IPS-NIHi11 (cell line): ENCODE data around the gene MPI.
A peak's percentile ranks its signal among the peaks of the same experiment; 100 is the strongest.
"Not testable (repeated sequence)": the region's sequence is repeated elsewhere in the genome, so short reads cannot be mapped to it uniquely, and the experiment has no call there.

Experiments used
- DNase-seq: peaks from one replicate; pipeline ENCODE4 v3.0.0; 2012; ENCODE audit warnings: mixed read lengths, low spot score

MPI gene

DNA sequence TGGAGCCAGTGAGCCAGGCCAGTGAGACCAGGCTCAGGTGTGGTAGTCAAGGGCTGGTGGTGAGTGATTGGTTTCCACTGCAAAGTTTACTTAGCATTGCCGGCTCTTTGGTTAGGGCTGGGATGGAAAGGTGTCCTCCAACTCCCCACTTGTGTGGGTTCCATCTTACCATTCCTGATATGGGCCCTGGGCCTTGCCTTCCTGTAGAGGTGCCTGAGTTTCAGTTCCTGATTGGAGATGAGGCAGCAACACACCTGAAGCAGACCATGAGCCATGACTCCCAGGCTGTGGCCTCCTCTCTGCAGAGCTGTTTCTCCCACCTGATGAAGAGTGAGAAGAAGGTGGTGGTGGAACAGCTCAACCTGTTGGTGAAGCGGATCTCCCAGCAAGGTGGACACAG lies 3.1 kb downstream of the MPI start:
- DNase-seq = no peak

- no peak for DNase-seq
Measured at GRCh38 chr15:74893627-74894026, 3.8 kb downstream of the MPI start.

DNA sequence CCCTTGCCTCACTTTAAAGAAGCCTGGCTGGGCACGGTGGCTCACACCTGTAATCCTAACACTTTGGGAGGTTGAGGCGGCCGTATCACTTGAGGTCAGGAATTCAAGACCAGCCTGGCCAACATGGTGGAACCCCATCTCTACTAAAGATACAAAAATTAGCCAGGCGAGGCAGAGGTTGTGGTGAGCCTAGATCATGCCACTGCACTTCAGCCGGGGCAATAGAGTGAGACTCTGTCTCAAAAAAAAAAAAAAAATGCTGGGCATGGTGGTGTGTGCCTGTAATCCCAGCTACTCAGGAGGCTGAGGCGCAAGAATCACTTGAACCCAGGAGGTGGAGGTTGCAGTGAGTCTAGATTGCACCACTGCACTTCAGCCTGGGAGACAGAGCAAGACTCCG lies 4.5 kb downstream of the MPI start:
- DNase-seq = not testable (repeated sequence)

GRCh38 chr15:74895830-74896229 lies 6.0 kb downstream of the MPI start:
- DNase-seq = no peak

GRCh38 chr15:74896316-74896715 lies 6.5 kb downstream of the MPI start:
- DNase-seq = no peak

DNA sequence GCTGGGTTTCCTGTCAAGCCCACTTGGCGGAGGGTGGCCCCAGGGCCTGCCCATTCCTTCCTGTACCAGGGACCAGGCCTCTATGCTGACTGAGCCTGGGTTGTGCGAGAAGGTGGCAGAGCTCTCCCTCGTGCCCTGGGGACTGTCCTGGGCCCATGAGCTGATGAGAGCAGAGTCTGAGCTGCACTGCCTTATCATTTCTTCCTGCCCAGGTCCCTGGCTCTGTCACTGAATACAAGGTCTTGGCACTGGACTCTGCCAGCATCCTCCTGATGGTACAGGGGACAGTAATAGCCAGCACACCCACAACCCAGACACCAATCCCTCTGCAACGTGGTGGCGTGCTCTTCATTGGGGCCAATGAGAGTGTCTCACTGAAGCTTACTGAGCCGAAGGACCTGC lies 7.5 kb downstream of the MPI start:
- DNase-seq = no peak

GRCh38 chr15:74901612-74902063 lies 11.8 kb downstream of the MPI start:
- DNase-seq = peak; percentile 82

DNA sequence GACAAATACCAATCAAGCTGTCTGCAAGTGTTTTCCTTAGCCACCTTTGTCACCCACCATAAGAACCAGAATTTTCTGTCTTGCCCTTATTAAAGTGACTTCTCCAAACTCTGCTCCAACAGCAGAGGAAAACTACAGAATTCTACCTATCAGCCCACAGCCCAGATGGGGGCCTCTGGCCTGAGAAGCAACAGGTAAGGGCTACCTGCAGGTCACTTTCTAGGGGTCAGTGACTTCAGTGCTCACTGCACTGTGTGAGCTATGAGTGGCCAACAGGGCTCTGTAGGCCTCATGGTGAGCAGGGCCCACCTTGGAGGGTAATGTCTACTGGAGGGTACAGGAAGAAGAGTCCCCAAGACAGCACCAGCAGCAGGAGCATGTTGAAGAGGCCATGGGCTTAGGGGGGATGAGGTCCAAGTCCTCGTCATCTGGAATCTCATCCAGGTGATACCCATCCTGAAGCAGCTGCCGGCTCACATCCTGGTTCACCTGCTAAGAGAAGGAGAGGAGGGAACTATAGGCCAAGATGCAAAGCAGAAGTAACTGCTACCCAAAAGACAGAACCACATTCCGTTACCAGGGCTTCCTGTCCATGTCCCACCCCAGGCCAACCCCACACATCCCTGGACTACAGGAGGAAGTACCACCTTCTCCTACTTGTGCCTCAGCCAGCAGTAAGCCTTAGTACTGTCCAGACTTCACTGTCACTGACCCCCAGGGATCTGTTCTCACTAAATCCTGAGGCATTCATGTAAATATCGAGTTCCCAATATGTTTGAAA lies 12.6 kb downstream of the MPI start:
- DNase-seq = no peak

DNA sequence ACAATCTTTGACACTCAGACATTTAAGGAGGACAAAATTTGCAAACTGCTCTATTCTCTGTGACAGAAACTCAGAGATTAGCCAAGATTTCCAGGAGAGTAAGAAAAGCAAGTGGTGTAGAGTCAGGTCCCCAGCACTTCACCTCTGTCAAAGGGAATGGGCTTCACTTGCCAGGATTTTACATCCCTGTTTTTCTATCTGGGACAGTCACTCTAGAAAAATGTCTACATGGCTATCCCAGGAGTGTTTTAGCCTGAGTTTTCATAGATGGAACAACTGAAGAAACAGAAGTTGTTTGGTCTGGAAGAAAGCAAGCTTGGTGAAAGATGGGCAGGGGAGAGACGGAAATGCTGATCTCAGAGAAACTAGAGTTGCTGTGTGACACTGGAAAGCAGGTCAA lies 13.8 kb downstream of the MPI start:
- DNase-seq = no peak

- no peak for DNase-seq
Measured at GRCh38 chr15:74904190-74904805, 14.5 kb downstream of the MPI start.

DNA sequence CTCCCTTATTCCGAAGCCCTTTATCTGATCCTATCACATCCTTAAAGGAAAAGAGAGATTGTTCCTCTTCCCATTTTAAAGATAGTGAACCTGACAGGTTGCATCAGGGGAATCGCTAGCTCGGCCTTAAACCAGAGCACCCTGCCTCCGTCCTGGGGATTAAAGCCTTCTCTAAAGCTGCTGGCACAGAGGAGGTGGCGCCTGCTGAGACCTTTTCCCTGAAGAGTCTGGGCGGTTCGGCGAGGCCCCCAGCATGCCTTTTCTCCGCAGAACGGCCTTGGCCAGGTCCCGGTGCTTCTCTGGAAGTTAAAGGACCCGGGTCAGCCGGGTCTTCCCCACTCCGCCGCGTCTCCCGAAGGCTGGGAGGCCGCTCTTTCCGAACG lies 16.2 kb downstream of the MPI start:
- DNase-seq = no peak

- peak; percentile 98 for DNase-seq
Measured at GRCh38 chr15:74906450-74907162, 16.8 kb downstream of the MPI start, which contains the start of gene FAM219B. Gene FAM219B, minus strand, starts transcription at chr15:74906851. Its CDS starts 51 bp downstream, at chr15:74906800.

GRCh38 chr15:74907163-74907870 lies 17.5 kb downstream of the MPI start:
- DNase-seq = no peak

- DNase-seq = no peak
Measured at GRCh38 chr15:74908635-74909034, 18.8 kb downstream of the MPI start.

GRCh38 chr15:74913041-74913440 lies 23.2 kb downstream of the MPI start:
- no peak for DNase-seq

GRCh38 chr15:74913799-74914198 lies 24.0 kb downstream of the MPI start:
- not testable (repeated sequence) for DNase-seq

- DNase-seq = no peak
Measured at GRCh38 chr15:74917676-74918075, 27.8 kb downstream of the MPI start.

DNA sequence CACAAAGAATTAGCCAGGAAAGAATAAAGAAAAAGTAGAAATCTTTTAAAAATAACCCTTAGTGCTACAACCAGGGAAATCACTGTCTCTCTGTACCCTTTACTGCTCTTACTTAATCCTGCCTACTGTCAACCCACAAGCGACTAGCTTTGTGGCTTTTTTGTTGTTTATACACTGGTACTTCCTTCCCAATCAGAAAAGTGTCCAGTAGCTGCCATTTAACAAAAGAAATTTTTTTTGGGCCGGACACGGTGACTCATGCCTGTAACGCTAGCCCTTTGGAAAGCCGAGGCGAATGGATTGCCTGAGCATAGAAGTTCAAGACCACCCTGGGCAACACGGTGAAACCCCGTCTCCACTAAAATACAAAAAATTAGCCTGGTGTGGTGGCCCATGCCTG lies 30.6 kb downstream of the MPI start:
- DNase-seq = no peak

- no peak for DNase-seq
Measured at GRCh38 chr15:74924525-74924924, 34.7 kb downstream of the MPI start.

GRCh38 chr15:74928771-74929198 lies 38.9 kb downstream of the MPI start:
- no peak for DNase-seq

GRCh38 chr15:74933573-74933972 lies 43.7 kb downstream of the MPI start:
- no peak for DNase-seq

DNA sequence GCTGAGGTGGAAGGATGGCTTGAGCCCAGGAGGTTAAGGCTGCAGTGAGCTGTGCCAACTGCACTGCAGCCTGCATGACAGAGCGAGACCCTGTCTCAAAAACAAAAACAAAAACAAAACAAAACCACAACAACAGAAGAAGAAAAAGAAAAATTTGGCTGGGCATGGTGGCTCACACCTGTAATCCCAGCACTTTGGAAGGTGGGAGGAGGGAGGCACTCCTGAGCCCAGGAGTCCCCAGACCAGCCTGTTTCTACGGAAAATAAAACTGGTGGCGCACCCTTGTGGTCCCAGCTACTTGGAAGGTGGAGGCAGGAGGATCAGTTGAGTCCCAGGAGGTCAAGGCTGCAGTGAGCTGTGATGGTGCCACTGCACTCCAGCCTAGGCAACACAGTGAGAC lies 45.4 kb downstream of the MPI start:
- not testable (repeated sequence) for DNase-seq

DNA sequence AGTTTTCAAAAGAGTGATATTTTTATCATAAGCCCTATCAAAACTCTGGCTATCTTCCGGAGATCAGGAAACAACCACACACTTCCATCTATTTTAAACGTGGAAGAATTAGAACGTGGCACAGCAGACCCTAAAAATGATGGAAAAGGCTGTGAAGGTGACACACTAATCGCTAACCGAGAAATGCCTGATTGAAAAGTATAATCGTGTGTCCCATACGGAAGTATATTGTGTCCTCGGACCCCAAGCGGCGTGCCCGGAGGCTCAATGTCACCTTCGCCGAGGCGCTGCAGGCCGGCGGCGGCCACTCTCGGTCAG lies 47.4 kb downstream of the MPI start:
- DNase-seq = no peak
